HL-60/S4 treated with retinoic acid at 250 ng/mL for 4 days and 3 days (cell line): ENCODE results near the gene METTL14.

ENCODE experiments used
- in situ Hi-C: fragments of 300-500 bp; cut with MboI; formaldehyde crosslinking; loops from 2 replicates; pipeline ENCODE4 v1.7.0; 2022; ENCODE audit warnings: low sequenced_read_pairs

METTL14 gene

DNA sequence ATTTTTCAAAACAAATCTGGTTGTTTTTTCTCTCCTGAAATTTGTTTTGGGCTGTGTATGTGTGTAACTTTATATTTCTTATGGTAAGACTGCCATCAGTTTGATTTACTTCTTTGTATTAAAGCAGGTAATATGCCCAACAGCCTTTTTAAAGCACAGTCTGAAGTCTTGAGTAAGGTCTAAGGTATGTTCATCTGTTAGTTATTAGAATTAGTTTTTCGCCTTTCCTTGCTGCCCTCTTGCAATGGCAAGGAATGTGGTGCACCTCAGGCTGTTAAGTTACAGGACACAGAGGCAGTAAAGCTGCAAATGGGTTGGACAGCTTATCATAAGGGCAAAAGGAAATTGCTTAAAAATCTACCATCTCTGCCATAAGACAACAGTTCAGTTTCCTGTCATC, 71.8 kb downstream of the METTL14 start:
- in situ Hi-C loops: no loop called here

DNA sequence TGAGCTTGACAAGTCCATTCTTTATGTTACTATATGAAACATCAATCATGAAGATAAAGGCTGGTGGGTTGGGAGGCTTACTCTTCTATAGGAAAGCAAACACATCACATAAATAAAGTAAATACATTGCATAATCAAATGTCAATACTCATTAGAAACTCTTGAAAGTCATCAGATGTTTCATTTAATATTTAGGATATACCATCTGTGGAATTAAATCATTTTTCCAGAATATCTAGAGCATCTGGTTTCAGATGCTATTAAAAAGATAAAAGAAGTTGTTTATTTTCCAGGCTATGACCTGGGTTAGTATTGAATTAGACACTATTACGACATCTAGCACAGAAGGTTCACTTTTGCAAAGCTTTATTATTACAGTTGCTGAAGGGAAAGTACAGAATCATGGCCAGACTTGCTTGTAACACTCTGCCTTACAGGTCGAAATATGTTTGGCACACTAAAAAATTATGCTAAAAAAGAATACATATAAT, 72.6 kb downstream of the METTL14 start:
- in situ Hi-C loops: no loop called here

DNA sequence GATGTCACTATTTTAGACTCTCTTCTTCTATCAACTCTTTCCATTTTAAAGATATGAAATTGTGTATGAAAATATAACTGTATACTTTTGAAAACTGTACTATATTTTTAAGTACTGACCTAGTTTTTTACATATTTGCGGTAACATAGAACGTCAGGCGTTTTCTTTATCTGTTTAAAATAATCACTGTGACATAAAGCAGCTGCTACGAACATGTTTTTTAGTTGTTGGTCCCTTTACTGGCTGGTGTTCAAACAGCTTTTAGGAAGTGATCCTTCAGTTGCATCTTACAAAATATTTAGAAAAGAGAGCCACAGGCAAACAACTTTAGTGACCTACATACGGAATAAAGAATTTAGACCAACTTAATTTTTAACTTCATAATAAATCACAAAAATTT, 73.1 kb downstream of the METTL14 start:
- in situ Hi-C loops: no loop called here

DNA sequence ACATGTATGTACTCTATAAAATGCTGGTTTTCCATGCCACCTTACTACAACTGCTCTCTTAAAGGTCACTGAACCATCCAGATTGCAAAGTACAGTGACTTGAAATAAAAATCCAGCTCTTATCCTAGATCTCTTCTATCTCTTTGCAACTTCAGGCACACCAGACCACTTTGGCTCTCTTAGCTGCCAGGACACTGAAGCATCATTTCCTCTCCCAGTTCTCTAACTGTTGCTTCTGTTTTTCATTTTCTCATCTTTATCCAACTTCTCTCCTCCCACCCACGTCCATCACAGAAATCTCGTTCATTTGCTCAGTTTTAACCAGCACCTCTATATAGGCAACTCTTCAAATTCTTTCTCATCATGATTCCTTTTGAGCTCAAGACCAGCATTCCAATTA, 74.3 kb downstream of the METTL14 start:
- in situ Hi-C loops: no loop called here

DNA sequence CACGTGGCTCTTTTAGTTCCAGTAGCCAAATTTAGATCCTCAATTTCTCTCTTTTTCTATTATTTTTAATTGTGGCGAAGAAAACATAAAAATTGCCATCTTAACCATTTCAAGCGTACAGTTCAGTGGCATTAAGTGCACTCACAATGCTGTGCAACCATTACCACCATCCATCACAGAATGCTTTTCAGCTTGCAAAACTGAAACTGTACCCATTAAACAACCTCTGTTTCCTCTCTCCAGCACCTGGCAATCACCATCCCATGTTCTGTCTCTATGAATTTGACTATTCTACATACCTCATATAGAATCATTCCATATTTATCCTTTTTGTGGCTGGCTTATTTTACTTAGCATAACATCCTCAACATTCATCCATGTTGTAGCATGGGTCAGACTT, 74.9 kb downstream of the METTL14 start:
- in situ Hi-C loops: no loop called here

DNA sequence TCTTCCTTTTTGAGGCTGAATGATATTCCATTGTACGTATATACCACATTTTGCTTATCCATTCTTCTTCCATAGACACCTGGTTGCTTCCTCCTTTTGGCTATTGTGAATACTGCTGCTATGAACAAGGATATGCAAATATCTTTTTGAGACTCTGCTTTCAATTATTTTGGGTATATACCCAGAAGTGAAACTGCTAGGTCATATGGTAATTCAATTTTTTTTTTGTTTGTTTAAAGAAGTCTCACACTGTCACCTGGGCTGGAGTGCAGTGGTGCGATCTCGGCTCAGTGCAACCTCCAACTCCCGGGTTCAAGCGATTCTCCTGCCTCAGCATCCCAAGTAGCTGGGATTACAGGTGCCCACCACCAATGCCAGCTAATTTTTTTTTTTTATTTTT, 75.3 kb downstream of the METTL14 start:
- in situ Hi-C loops: no loop called here

DNA sequence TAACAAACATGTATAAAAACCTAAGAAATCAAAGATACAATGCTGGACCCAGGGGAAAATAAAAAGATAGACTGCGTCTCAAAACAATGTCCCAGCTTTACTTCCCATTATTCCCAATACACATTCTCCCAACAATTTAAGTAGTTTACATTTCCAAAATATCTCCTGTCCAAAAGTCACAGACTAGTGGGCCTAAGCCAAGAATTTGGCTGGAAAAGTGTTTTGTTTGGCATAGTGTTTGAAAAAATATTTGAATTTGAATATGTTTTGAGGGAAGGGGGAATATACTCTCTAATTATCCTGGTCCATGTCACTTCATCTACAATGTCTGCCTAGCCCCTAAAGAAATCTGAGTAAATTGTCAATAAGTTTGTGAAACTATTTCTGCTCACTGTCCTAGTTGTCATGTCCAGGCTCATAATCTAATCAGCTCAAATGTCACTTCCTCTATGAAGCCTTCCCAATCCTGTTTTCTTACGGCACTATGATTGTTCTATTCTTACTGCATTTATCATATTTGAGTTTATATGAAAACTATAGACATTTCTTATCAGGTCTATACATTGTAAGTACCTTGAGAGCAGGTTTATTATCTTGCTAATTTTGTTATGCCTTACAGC, 76.3 kb downstream of the METTL14 start:
- in situ Hi-C loops: no loop called here

DNA sequence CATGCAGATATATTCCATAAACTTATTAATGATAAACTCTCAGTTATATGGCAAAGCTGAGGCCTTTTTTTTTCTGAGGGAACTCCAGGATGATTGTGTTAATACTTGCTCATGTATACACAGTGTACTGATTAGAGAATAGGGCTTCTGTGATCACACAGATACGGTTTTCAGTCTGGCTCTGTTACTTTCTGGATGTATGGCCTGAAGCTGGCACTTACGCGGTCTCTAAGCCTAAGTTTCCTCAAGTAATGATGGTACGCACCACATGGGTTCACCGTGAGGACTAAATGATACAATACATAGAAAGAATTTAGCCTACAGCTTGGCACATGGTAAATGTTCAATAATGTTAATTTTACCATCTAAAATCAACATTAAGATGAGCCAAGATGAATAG, 77.0 kb downstream of the METTL14 start:
- in situ Hi-C loops: no loop called here

DNA sequence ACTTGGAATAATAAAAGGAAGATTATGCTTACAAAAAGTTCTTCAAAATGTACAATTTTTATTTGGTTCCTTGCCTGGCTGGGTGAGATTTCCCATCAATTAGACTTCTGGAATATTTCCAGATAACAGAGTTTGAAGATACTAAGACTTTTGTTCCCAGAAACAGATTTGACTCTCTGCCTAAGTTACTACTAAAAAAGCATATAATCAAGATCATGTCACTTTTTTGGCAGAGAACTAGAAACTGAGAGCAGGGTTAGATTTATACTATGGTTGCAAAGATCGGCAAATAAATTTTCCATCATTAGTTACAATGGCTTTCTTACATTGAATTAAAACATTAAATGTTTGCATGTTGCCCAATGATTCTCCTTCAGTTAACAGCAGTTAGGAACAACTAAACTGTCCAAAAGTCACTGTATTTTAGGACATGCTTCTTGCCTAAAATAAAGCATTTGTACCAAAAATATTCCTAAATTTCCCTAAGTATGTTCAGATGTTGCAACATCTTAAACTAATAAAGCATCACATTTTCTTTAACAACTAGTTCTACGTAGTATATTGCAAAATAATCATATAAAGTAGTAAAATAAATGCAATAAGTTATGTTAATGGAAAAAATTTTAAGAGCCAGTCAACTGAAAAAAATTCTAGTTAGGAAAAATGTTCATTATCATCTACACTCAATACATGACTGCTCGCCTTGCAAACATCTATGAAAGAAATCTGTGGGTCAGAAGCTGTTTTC, 77.7 kb downstream of the METTL14 start:
- in situ Hi-C loops: no loop called here
